ENCODE results near the gene ZFYVE19. TPM values are rescaled to one million over a fixed set of nuclear protein-coding genes. Genes with fewer than 3 reads are reported as not detected.

The ZFYVE19 gene
- total RNA-seq, 1 experiment from 2014 or later: 32.6 TPM

DNA sequence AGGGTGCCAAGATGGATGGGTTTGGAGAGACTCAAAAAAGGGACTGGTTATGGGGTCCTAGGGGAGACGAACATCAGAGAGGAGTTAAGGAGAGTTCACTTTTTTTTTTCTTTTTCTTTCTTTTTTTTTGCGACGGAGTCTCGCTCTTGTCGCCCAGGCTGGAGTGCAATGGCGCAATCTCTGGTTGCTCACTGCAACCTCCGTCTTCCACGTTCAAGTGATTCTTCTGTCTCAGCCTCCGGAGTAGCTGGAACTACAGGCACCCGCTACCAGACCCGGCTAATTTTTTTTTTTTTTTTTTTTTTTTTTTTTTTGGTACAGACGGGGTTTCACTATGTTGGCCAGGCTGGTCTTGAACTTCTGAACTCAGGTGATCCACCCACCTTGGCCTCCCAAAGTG, 38.1 kb downstream of the ZFYVE19 start:
- Histone ChIP-seq H3K36me3 (ENCODE audit: low read depth) (no peaks in the 10 kb centered on the region; the same call in 1 of the 2 replicates), H3K4me3 (peak overlapping the region; percentile 71), H3K9me2 (ENCODE audit: insufficient read depth) (no peaks in the 10 kb centered on the region), H3K9me3 (ENCODE audit: insufficient read depth, low read depth) (no peaks in the 10 kb centered on the region), H3K4me2 (peak overlapping the region; percentile 100), H3F3A (ENCODE audit: insufficient read depth, low read depth) (peaks cover 23% of the 10 kb centered on the region), H3K27me3 (ENCODE audit: insufficient read depth, low read depth) (no peaks in the 10 kb centered on the region), H2AFZ (no peak overlapping the region), H3K4me1 (replicated peaks; ENCODE audit: insufficient read depth) (peaks cover 31% of the 10 kb centered on the region), H3K27ac (peak overlapping the region; percentile 93), H3K79me2 (ENCODE audit: low read depth) (peaks cover 68% of the 10 kb centered on the region), H4K20me1 (ENCODE audit: insufficient read depth) (0 out of 2 replicates have a peak, but pooled peaks cover 5% of the 10 kb centered on the region)
- CTCF ChIA-PET: interaction anchor here (1.0 kb wide), 1 partner anchor 17 kb away, joined by 3 read pairs; the partner anchor contains the start of gene PPP1R14D
- BruUV-seq (replicated peaks): no TSS peak
- no peak for DNase-seq
- TF ChIP-seq EZH2 (IDR thresholded peaks at IDR 0.05; ENCODE audit: low read depth): no peak
- TF ChIP-seq, protein P1, sequence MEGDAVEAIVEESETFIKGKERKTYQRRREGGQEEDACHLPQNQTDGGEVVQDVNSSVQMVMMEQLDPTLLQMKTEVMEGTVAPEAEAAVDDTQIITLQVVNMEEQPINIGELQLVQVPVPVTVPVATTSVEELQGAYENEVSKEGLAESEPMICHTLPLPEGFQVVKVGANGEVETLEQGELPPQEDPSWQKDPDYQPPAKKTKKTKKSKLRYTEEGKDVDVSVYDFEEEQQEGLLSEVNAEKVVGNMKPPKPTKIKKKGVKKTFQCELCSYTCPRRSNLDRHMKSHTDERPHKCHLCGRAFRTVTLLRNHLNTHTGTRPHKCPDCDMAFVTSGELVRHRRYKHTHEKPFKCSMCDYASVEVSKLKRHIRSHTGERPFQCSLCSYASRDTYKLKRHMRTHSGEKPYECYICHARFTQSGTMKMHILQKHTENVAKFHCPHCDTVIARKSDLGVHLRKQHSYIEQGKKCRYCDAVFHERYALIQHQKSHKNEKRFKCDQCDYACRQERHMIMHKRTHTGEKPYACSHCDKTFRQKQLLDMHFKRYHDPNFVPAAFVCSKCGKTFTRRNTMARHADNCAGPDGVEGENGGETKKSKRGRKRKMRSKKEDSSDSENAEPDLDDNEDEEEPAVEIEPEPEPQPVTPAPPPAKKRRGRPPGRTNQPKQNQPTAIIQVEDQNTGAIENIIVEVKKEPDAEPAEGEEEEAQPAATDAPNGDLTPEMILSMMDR (conservative IDR thresholded peaks at IDR 0.05): no peak
- intact Hi-C loops (cut with micrococcal nuclease; ENCODE audit: unreplicated experiment): no loop called here
- POLR2A ChIA-PET (ENCODE audit: unreplicated experiment): no interaction called here

DNA sequence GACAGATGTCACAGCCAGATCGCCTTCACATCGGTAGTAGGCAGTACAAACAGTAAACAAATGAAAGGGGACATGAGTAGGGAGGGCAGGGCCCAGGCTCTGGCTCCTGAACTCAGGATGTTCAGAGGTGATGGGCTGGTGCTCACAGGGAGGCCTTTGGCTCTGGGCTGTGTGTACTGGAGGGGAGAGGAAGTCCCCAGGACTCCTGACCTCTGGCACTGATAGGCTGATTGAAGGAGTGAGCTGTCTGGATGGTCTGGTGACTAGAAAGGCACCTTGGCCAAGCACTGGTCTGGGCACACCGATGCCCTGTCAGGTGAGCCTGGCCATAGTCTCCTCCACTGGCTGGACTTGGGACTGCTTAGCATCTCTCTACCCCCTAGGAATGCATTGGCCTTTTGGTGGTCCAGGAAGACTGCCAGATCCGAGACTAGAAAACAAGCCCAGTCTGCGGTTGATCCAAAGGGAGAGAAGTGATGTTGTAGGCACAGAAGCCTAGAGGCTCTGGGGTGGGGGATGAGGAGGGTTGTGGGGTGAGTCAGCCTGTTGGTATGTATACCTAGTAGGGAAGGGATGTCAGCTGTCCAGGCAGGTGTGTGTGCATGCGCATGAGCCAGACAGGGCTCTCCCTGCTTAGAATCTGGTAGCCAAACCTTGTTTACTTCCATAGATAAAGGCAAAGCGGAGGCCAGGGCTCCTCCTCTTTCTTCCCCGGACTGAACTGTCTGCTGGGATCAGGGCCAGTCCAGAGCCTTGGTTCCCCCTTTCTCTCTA, 38.8 kb downstream of the ZFYVE19 start:
- H3K4me3 ChIP-seq: peak overlapping the region; percentile 71
- TF ChIP-seq, protein P1 (conservative IDR thresholded peaks at IDR 0.05): no peak
- TF ChIP-seq EZH2 (IDR thresholded peaks at IDR 0.05; ENCODE audit: low read depth): no peak
- peak overlapping the region; percentile 100 for H3K4me2 ChIP-seq
- H3K79me2 ChIP-seq (ENCODE audit: low read depth): peaks cover 75% of the 10 kb centered on the region
- no peaks in the 10 kb centered on the region; the same call in 1 of the 2 replicates for H3K36me3 ChIP-seq (ENCODE audit: low read depth)
- H3K4me1 ChIP-seq (replicated peaks; ENCODE audit: insufficient read depth): peaks cover 31% of the 10 kb centered on the region
- 0 out of 2 replicates have a peak, but pooled peaks cover 5% of the 10 kb centered on the region for H4K20me1 ChIP-seq (ENCODE audit: insufficient read depth)
- no peak overlapping the region for H2AFZ ChIP-seq
- BruUV-seq (replicated peaks): no TSS peak
- peak; percentile 85 to 90 for DNase-seq
- H3K9me2 ChIP-seq (ENCODE audit: insufficient read depth): no peaks in the 10 kb centered on the region
- CTCF ChIA-PET: interaction anchor here (0.6 to 1.7 kb wide), 4 partner anchors 11 to 166 kb away, joined by 3 to 7 read pairs (median 4); no protein-coding TSS in a partner anchor
- H3K9me3 ChIP-seq (ENCODE audit: insufficient read depth, low read depth): no peaks in the 10 kb centered on the region
- peaks cover 23% of the 10 kb centered on the region for H3F3A ChIP-seq (ENCODE audit: insufficient read depth, low read depth)
- POLR2A ChIA-PET (ENCODE audit: unreplicated experiment): no interaction called here
- intact Hi-C loops (cut with micrococcal nuclease; ENCODE audit: unreplicated experiment): loop anchor here (1.0 kb wide), 2 partner anchors 19 to 58 kb away; no protein-coding TSS in a partner anchor
- no peaks in the 10 kb centered on the region for H3K27me3 ChIP-seq (ENCODE audit: insufficient read depth, low read depth)
- peak overlapping the region; percentile 93 for H3K27ac ChIP-seq

DNA sequence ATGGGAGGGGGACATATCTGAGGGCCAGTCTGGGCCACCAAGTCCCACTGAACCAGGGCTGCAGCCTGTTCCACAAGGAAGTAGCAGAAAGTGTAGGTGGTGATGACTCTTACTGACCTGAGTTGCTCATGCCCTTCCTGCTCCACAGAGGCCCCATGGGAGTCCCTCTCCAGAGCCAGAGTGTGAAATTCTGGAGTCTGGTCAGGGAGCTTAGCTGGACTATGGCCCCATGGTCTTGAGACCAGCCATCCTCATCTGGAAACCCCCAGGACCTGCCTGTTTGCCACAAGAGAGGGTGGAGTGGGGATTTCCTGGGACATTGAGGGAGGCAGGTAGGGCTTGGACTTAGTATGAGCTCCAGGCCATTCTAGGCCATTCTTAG, 39.9 kb downstream of the ZFYVE19 start:
- POLR2A ChIA-PET (ENCODE audit: unreplicated experiment): interaction anchor here (0.6 kb wide), 1 partner anchor 8 kb away, joined by 4 read pairs; no protein-coding TSS in a partner anchor
- Histone ChIP-seq H3F3A (ENCODE audit: insufficient read depth, low read depth) (peaks cover 23% of the 10 kb centered on the region), H3K79me2 (ENCODE audit: low read depth) (peaks cover 83% of the 10 kb centered on the region), H3K4me2 (peak overlapping the region; percentile 100), H3K4me1 (replicated peaks; ENCODE audit: insufficient read depth) (peaks cover 31% of the 10 kb centered on the region), H3K27me3 (ENCODE audit: insufficient read depth, low read depth) (no peaks in the 10 kb centered on the region), H3K4me3 (peak overlapping the region; percentile 71; the same call in 1 of the 2 replicates), H2AFZ (no peak overlapping the region), H4K20me1 (ENCODE audit: insufficient read depth) (0 out of 2 replicates have a peak, but pooled peaks cover 5% of the 10 kb centered on the region), H3K36me3 (ENCODE audit: low read depth) (no peaks in the 10 kb centered on the region; the same call in 1 of the 2 replicates), H3K27ac (peak overlapping the region; percentile 93), H3K9me2 (ENCODE audit: insufficient read depth) (no peaks in the 10 kb centered on the region), H3K9me3 (ENCODE audit: insufficient read depth, low read depth) (no peaks in the 10 kb centered on the region)
- TF ChIP-seq, protein P1 (conservative IDR thresholded peaks at IDR 0.05): no peak
- TF ChIP-seq EZH2 (IDR thresholded peaks at IDR 0.05; ENCODE audit: low read depth): no peak
- intact Hi-C loops (cut with micrococcal nuclease; ENCODE audit: unreplicated experiment): loop anchor here (1.0 kb wide), 3 partner anchors 10 to 60 kb away; no protein-coding TSS in a partner anchor
- CTCF ChIA-PET: interaction anchor here (0.5 to 1.7 kb wide), 4 partner anchors 10 to 1744 kb away, joined by 3 to 7 read pairs (median 6); no protein-coding TSS in a partner anchor
- BruUV-seq (replicated peaks): no TSS peak
- no peak for DNase-seq
